ENCODE measurements around the gene KMT2C. TPM values are rescaled to one million over a fixed set of nuclear protein-coding genes. Genes with fewer than 3 reads are reported as not detected.
A peak's percentile ranks its signal among the peaks of the same experiment; 100 is the strongest.
"Not testable (repeated sequence)": the region's sequence is repeated elsewhere in the genome, so short reads cannot be mapped to it uniquely, and the experiment has no call there.

Gene KMT2C
- total RNA-seq, 1 donor from 2014 or later: 40.2 TPM

DNA sequence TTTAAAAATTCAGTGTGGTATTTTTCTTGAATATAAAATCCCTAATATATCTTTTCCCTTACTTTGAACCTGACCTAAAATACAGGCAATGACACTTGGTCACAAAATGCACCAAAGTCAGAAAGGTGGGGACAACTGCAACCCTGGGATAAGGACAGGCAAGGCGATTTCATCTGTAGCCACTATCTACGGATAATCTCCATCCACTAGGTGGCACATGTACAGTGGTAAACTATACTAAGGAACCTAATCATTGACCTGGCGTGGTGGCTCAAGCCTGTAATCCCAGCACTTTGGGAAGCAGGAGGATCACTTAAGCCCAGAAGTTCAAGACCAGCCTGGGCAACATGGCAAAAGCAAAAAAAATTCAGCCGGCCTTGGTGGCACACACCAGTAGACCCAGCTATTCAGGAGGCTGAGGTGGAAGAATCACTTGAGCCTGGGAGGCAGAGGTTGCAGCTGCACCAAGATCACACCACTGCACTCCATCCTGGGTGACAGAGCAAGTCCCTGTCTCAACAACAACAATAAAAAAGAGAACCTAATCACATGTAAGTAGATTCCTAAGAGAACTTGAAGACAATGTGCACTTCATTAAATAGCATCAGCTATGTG lies 98.9 kb downstream of the KMT2C start:
- ATAC-seq: peak; percentile 64
- no peak for DNase-seq
- intact Hi-C loops (cut with micrococcal nuclease): no loop called here

DNA sequence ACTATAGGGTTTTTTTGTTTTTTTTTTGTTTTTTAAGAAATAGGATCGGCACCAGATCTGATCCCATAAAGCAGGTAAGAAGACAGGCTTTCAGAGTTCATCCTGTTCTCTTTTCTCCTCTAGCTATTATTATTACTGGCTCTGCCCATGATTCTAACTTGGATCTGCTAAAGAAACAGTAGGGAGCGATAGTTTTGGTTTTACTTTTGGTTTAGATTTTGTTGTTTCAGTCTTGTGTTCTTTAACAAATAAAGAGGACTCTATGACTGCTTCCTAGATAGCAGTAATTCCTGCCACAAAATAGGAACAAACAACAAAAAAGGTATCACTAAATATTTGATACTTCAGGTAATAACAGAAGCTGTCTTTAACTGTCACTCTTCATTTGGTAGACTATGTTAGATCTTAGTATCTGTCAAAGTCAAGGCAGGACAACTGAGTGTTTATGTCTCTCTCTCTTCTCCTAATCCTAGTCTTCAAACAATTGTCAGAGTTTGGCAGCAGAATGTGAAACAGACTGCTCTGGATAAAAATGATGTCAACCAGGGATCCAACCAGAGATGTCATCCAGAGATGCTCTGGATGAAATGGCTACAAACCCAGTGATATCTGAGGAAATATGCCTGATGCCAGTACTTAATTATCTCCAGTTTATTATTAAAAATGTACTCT lies 99.8 kb downstream of the KMT2C start:
- no peak for DNase-seq
- intact Hi-C loops (cut with micrococcal nuclease): no loop called here
- ATAC-seq: peak; percentile 47

DNA sequence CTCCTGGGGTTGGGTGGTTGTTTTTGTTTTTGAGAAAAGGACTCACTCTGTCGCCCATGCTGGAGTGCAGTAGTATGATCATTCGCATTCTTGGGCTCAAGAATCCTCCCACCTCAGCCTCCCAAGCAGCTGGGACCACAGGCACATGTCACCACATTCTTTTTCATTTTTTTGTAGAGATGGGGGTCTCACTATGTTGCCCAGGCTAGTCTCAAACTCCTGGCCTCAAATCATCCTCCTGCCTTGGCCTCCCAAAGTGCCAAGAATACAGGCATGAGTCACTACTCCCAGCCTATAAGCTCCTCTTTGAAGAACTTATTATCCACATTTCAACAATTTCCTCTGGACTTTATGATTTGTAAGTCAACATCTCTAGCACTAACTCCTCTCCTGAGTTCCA lies 102.7 kb downstream of the KMT2C start:
- ATAC-seq (no peak), DNase-seq (no peak)
- intact Hi-C loops (cut with micrococcal nuclease): no loop called here

DNA sequence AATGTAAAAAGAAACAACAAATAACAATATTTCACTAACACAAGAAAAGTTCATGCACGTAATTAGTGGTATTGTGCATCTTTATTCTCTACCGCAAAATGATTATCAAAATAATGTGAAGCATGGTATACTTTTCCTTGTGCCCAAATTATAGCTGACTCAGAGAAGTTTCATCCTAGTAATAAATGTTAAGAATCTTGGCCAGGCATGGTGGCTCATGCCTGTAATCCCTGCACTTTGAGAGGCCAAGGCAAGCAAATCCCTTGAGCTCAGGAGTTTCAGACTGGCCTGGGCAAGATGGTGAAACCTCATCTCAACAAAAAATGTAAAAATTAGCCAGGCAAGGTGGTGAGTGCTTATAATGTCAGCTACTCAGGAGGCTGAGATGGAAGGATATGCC lies 105.0 kb downstream of the KMT2C start:
- intact Hi-C loops (cut with micrococcal nuclease): no loop called here
- ATAC-seq: no peak
- DNase-seq: no peak

DNA sequence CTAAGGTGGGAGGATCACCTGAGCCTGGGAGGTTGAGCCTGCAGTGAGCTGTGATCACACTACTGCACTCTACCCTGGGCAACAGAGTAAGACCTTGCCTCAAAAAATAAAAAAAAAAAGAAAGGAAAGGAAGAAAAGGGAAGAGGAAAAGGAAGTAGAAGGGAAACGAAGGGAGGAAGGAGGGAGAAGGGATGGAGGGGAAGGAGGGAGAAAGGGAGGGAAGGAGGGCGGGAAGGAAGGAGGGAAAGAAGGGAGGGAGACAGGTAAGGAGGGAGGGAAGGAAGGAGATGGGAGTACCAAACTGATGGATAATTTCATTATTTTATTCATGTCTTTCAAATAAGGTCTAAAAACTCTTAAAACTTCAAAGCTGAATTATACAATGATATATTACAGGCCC lies 106.3 kb downstream of the KMT2C start:
- no peak for ATAC-seq
- DNase-seq: no peak
- intact Hi-C loops (cut with micrococcal nuclease): no loop called here

DNA sequence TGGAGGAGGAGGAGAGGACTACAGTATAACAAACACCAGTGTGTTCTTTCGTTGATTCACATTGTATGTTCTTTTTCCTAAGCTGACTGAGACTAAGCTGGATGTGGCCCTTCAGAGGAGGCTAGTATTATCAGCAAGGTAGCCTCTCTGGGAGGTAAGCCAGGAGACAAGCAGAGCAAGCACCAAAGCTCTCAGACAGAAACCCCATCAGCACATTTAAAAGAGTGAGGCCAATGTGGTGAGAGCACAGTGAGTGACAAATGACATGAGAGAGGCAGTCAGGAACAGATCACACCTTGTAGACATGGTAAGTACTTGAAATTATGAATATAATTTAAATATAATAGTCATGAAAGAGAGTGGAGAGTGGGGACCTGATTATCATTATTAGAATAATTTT lies 107.6 kb downstream of the KMT2C start:
- ATAC-seq (peak; percentile 97), DNase-seq (no peak)
- intact Hi-C loops (cut with micrococcal nuclease): no loop called here

DNA sequence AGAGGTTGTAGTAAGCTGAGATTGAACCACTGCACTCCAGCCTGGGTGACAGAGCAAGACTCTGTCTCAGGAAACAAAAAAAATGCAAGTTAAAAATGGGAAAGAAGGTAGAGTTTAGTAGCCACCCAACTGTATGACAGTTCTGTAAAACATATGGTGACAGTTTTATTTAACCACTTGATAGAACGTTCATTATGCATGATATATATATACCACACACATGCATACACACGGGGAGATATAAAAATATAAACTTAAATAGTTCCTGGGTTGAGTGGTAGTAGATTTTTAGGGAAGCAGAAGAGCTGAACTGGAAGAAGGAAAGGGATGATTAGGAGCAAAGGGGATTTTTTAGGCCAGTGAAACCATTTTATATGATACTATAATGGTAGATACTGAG lies 120.0 kb downstream of the KMT2C start:
- no peak for DNase-seq
- no peak for ATAC-seq
- intact Hi-C loops (cut with micrococcal nuclease): no loop called here

DNA sequence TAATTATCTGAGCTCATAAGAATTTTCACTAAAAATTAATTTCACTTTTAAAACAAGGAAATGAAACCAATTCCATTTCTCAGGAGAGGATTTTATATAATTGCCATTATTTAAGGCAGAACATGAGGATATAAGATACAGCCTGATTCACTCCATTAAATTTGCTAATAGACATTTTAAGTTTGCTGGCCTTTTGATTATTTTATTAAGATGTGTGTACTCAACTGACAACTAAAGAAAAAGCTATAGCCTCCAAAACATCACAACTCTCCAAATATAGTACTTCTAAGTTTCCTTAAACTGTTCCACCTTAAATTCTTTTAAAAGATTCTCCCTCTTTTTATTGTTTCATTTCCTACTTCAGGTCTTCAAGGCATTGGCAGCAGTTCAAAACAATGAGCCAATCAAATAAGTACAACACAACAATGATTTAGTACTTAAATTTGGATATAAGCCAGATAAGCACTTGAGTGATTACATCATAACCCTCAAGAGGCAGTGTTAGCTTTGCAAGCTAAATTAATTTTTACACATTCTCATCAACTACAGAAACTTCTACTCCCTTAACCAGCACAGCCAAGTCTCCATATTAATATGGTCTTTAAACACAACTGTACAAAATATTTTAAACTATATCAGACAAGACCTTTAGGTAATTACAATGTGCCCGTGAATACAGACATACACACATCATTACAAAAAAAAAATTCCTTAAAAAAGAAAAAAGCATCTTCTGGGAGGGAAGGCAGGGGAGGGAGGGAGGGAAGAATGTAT lies 121.8 kb downstream of the KMT2C start:
- DNase-seq (no peak), ATAC-seq (peak; percentile 84)
- intact Hi-C loops (cut with micrococcal nuclease): no loop called here

DNA sequence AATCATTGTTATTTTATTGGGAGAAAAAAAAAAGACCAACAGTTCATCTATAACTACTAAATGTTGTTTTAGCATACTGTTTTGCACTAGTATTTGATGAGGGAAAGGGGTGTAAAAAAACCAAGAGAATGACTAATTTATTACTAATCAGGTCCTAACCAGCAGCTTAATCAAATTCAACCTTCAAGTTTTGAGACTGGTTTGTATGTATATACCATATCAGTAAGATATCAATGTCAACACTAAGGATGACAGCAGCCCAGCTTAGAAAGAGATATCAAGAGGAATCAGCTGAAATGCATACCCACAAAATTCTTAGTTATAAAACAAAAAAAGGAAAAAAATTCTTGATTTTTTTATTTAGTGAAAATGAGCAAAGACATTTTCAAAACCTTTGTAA lies 122.6 kb downstream of the KMT2C start:
- intact Hi-C loops (cut with micrococcal nuclease): no loop called here

DNA sequence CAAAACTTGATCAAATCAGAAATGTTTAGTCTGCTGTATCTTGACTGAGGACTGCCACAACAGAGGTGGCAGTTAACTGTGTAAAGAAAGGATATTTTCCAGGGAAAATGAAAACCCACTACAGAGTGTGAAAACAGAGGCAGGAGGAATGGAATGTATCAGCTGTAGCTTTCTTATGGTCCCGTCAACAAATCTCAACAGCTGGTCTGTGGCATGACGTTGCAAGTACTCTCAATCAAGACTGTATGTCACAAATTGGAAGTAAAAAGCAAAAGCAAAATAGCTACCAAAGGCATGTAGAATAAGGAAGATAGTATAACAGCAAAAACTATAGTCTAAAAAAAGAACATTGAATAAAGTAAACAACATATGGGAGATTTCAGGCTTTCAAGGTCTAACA lies 123.5 kb downstream of the KMT2C start:
- no peak for DNase-seq
- intact Hi-C loops (cut with micrococcal nuclease): no loop called here
- ATAC-seq: no peak

More for the DNA sequence above, 122.6 kb downstream of the KMT2C start:
- DNase-seq (no peak), ATAC-seq (no peak)

DNA sequence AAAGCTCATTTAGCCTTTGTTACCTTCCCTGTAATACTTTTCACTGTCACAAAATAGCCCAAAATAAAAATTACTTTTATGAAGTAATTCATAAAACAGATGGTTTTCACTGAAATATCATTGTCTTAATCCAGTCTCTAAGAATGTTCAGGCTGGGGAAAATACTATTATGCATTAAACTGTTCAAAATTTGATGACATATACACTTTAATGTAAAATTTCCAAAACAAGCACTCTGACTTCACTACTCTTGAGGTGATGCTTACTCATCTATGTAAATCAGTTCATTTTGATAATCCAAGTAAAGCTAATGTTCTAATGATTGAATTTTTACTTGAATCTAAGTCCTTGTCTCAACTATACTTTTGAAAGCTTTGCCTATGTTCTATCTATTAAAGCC lies 127.9 kb downstream of the KMT2C start:
- intact Hi-C loops (cut with micrococcal nuclease): no loop called here

DNA sequence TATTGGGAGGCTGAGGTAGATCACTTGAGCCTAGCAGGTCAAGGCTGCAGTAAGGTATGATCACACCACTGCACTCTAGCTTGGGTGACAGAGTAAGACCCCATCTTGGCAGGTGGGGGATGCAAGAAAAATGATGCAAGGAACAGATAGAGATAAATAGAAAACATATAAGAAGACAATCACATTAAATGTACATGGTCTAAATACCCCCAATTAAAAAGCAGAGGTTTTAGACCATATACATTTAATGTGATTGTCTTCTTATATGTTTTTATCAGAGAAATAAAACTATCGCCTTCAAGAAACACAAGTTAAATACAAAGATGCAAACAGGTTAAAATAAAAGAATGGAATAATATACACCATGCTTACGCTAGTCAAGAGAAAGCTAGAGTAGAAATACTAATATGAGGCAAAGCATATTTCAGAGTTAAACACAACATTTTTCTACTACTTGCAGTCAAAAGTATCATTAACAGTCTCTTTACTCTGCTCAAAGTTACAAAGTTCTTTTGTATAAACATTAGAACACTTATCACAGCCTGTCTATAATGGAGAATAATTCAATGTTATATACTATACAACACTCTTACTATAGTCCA lies 136.2 kb downstream of the KMT2C start:
- DNase-seq; intact Hi-C loops (cut with micrococcal nuclease); ATAC-seq: not testable (repeated sequence)

More for the DNA sequence above, 127.9 kb downstream of the KMT2C start:
- DNase-seq: no peak
- no peak for ATAC-seq

DNA sequence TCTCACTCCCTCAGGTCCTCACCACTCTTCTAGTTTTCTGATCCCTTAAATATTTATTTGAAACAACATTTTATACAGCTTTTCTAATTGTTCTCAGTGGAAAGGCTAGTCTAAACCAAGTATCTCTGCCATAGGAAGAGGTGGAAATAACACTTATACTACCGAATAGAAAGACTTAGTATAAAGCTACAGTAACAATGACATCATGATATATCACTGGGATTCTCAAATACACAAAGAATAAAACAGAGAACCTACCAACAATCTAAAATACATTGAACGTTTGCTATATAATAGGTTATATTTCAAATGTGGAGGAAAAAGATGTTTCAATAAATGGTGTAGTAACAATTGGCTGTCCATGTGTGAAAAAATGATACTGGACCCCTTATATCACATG lies 142.9 kb downstream of the KMT2C start:
- DNase-seq (no peak), ATAC-seq (no peak)
- intact Hi-C loops (cut with micrococcal nuclease): no loop called here

DNA sequence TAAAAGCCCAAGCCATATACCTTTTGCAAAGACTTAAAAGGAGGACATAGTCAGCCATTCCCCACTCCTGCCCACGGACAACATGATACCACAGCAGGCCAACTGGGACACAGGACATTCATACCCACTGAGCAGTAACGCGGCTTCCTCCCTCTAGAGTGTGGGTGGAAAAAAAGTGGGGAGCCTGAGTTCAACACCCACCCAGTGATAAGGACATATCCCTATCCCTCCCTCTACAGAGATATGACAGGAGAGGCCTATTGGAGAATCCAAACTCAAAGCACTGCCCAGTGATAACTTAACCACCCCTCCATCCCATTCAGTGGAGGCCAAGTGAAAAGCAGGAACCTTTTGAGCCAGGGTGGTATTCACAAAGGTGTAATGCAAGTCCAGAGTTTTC lies 148.8 kb downstream of the KMT2C start:
- DNase-seq; intact Hi-C loops (cut with micrococcal nuclease); ATAC-seq: not testable (repeated sequence)

DNA sequence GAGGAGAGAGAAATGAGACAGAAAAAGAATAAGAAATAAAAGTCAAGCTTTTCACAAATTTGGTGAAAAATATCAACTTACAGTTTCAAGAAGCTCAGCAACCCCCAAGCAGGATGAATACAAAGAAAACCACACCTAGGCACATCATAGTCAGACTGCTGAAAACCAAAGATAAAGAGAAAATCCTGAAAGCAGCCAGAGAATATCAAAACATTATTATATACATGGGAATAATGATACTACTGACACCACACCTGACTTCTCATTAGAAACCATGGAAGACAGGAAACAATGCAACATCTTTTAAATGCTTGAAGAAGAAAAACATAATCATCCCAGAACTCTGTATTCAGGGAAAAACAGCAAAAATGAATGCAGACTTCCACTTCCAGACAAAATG lies 149.6 kb downstream of the KMT2C start:
- ATAC-seq; DNase-seq; intact Hi-C loops (cut with micrococcal nuclease): not testable (repeated sequence)

DNA sequence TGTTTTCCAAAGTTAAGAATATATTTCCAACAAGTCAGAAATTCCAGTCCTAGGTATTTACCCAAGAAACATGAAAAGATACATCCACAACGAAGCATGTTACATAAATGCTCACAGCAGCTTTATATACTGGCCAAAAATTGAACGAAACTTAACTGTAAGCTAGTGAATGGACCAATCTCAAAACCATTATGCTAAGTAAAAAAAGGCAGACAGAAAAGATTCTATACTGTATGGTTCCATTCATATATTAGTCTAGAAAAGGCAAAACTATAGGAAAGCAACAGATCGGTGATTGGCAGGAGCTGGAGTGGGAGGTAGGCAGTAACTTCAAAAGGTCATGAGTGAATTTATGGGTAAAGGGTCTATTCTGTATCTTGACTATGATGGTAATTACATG lies 150.8 kb downstream of the KMT2C start:
- DNase-seq; intact Hi-C loops (cut with micrococcal nuclease); ATAC-seq: not testable (repeated sequence)

DNA sequence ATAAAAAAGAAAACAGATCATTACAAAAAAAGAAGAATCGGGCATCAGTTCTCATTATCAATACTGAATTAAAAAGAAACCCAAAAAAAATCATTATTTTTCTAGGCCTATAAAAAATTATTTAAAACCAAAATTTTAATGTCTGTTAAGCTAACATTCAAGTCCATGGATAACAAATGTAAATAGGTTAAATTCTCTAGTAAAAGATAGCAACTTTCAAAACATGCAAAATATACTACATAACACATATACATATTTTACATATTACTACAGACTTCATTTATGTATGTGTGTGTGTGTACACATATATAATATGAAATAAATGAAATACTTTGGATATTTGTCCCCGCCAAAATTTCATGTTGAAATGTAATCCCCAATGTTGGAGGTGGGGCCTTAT lies 158.1 kb downstream of the KMT2C start:
- ATAC-seq; intact Hi-C loops (cut with micrococcal nuclease); DNase-seq: not testable (repeated sequence)

DNA sequence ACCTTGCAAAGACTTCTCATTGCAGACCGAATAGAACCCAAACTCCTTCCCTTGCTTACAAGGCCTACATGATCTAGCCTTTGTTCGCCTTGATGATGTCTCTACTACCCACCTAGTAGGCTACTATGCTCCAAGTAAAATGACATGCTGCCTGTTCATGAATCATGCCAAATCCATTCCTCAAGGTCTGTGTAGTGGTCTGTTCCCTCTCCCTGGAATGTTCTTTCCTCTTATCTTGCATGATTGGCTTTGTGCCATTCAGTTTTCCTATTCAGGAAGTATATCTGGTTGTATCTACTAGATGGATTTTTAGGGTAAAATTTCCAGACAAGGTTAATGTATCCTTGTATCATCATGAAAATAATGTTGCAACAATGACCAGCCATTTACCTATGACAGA lies 165.4 kb downstream of the KMT2C start:
- ATAC-seq; DNase-seq; intact Hi-C loops (cut with micrococcal nuclease): not testable (repeated sequence)

DNA sequence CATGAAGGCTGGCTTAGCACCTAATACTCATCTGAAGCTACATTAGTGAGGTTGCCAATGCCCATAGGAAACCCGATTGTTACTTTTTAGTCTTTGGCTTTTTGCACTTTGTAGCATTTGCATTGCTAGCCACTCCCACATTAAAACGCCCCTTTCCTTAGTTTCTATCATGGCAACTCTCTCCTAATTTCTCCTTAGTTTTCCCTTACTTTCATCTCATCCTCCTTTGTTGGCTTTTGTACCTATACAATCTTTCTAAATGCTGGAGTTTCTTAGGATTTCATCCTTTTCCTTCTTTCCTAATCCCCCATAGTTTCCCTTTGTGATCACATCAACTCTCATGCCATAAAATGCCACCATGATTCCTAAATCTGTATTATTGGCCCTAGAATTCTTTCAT lies 168.9 kb downstream of the KMT2C start:
- DNase-seq; intact Hi-C loops (cut with micrococcal nuclease): not testable (repeated sequence)

DNA sequence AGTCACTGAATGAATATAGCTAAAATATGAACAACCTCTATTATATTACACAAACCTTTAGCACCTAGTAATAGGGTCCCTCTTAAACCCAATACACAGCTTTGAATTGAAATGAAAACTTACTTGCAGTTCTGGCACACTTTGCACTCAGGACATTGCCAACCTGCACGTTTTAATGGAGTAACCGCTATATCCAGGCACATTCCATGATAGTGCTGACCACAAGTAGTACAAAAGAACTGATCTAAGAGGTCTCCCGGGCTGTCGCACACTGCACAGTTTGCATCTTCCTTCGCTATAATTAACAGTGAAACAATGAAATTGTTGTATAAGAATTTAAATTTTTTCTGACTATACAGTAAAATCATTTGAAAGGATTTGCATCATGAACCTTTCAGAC lies 170.9 kb downstream of the KMT2C start:
- ATAC-seq; DNase-seq; intact Hi-C loops (cut with micrococcal nuclease): not testable (repeated sequence)

More for the DNA sequence above, 168.9 kb downstream of the KMT2C start:
- not testable (repeated sequence) for ATAC-seq
